Pancreas (tissue), 10 donors: ENCODE measurements around the gene KLHL35. TPM values are rescaled to one million over a fixed set of nuclear protein-coding genes. Genes with fewer than 3 reads are reported as not detected.

Source experiments
- ATAC-seq, 4 donors: fragments of 200-7000 bp; cut with Tn5 transposase; one replicate each; pipeline versions ENCODE4 v1.8.0 to v1.9.1; 2020; ENCODE audit warnings: mild to moderate bottlenecking in 4 of 4, moderate library complexity in 4 of 4
- DNase-seq, 6 donors: peaks; one replicate each; pipeline ENCODE4 v3.0.0-alpha.2; 2020
- FAIRE-seq: peaks from 2 replicates; lab custom pipeline; 2012; peaks lifted over from hg19 to GRCh38; lab: Jason Lieb, UNC
- H3K27ac ChIP-seq, 4 donors: fragments of 200-600 bp; sonication (generic); 1 replicate in 3 of 4; 2 replicates in 1 of 4; pipeline versions ENCODE4 v1.5.0 to v1.8.0; 2020
- H3K27me3 ChIP-seq, 4 donors: fragments of 200-600 bp; one replicate each; pipeline ENCODE4 v1.8.0; 2021
- H3K36me3 ChIP-seq, 3 donors: fragments of 200-600 bp; sonication (generic) in 1 of 3; one replicate each; pipeline versions ENCODE4 v1.5.0 to v1.8.0; 2020 to 2021
- H3K4me1 ChIP-seq, 3 donors: fragments of 200-600 bp; one replicate each; pipeline ENCODE4 v1.8.0; 2021
- H3K4me3 ChIP-seq, 4 donors: fragments of 200-600 bp; sonication (generic) in 2 of 4; one replicate each; pipeline versions ENCODE4 v1.5.0 to v1.8.0; 2020 to 2021
- H3K9me3 ChIP-seq, 4 donors: fragments of 200-600 bp; one replicate each; pipeline ENCODE4 v1.8.0; 2021
- CTCF ChIP-seq, 4 donors: fragments of 200-600 bp; sonication (generic) in 3 of 4; IDR thresholded peaks; one replicate each; pipeline versions ENCODE4 v1.5.0 to v1.8.0; 2021; ENCODE audit warnings: antibody characterized with exemption in 4 of 4
- WGBS, 2 donors: extraction: QIAGEN DNeasy Blood & Tissue Kit; methylation state at CpG; one replicate each; pipeline ENCODE4 v1.1.7; 2013; 5-methylcytosine and 5-hydroxymethylcytosine counted together
- intact Hi-C, 3 donors: fragments of 100-400 bp; cut with DNase I; formaldehyde crosslinking; loops; one replicate each; pipeline versions ENCODE4 v1.11.1 to v1.14.2; 2022
- polyA plus RNA-seq, 2 donors: library from polyadenylated mRNA; stranded (reverse); fragments of 200-250 nt; gene quantifications; one replicate each; pipeline ENCODE4 v1.2.3, GENCODE V29; 2013
- total RNA-seq, 6 donors: library from RNA; stranded (reverse); fragmentation: NEBNext Ultra II Directional in 4 of 6; extraction: Animal tissue kit (Norgen Biotek cat#: 25700) in 4 of 6; gene quantifications; one replicate each; pipeline versions ENCODE4 v1.2.1 to v1.2.4, GENCODE V29; 2021 to 2023
- donor health status: healthy with polysubstance abuse.
- donor health status: DM: no; HTN: no; CAD: no; lungs with moderate emphysema.
- donor health status: DM: no; HTN: no; CAD: no.
- donor health status: control.
- donor health status: control.
- donor health status: Bipolar disorder and iron deficiency.
- donor health status: DM: yes; HTN: yes; CAD: no.
- donor health status: DM: no; HTN: no; CAD: no.
- donor health status: DM: no; HTN: no; CAD: no.
- donor health status: DM: yes; HTN: yes; CAD: no.

KLHL35 gene
- total and polyA plus RNA-seq, 8 donors: 0.97 to 3.1 (median 1.8) TPM

GRCh38 chr11:75468534-75469340, 35.7 kb upstream of the KLHL35 start:
- H3K36me3 ChIP-seq: no peaks in the 10 kb centered on the region
- no peak for TF ChIP-seq CTCF (IDR thresholded peaks at IDR 0.05)
- no peaks in the 10 kb centered on the region for H3K4me1 ChIP-seq
- no peak for FAIRE-seq
- no peaks in the 10 kb centered on the region for H3K9me3 ChIP-seq
- H3K27me3 ChIP-seq: no peaks in the 10 kb centered on the region
- intact Hi-C loops: no loop called here
- H3K27ac ChIP-seq: no peak overlapping the region
- DNase-seq: peak in 2 of 6 donors; percentile 24 to 33
- H3K4me3 ChIP-seq: no peak overlapping the region
- WGBS, 2 donors: 65 to 69% methylated on average over 13 to 14 of the region's 14 CpGs
- ATAC-seq: peak in 2 of 4 donors; percentile 18 to 25

GRCh38 chr11:75467881-75468280, 34.9 kb upstream of the KLHL35 start:
- Histone ChIP-seq H3K27me3 (no peaks in the 10 kb centered on the region), H3K27ac (no peak overlapping the region), H3K9me3 (no peaks in the 10 kb centered on the region), H3K4me3 (no peak overlapping the region), H3K36me3 (no peaks in the 10 kb centered on the region), H3K4me1 (no peaks in the 10 kb centered on the region)
- peak in 2 of 6 donors; percentile 4 to 47 for DNase-seq
- no peak for FAIRE-seq
- no peak for TF ChIP-seq CTCF (IDR thresholded peaks at IDR 0.05)
- WGBS, 2 donors: 90 to 91% methylated on average over 4 of the region's 4 CpGs
- ATAC-seq: no peak
- intact Hi-C loops: no loop called here

GRCh38 chr11:75467311-75467710, 34.3 kb upstream of the KLHL35 start:
- peak in 1 of 6 donors; percentile 40 for DNase-seq
- no peak overlapping the region for H3K4me3 ChIP-seq
- no peak for TF ChIP-seq CTCF (IDR thresholded peaks at IDR 0.05)
- H3K27ac ChIP-seq: no peak overlapping the region
- H3K4me1 ChIP-seq: no peaks in the 10 kb centered on the region
- no peak for FAIRE-seq
- 93 to 97% methylated on average over 8 of the region's 8 CpGs for WGBS, 2 donors
- no peak for ATAC-seq
- intact Hi-C loops: no loop called here
- H3K36me3 ChIP-seq: no peaks in the 10 kb centered on the region
- H3K9me3 ChIP-seq: no peaks in the 10 kb centered on the region
- no peaks in the 10 kb centered on the region for H3K27me3 ChIP-seq

GRCh38 chr11:75465701-75466531, 32.9 kb upstream of the KLHL35 start:
- Histone ChIP-seq H3K36me3 (no peaks in the 10 kb centered on the region), H3K4me3 (no peak overlapping the region), H3K9me3 (no peaks in the 10 kb centered on the region), H3K27me3 (no peaks in the 10 kb centered on the region), H3K4me1 (no peaks in the 10 kb centered on the region), H3K27ac (no peak overlapping the region)
- intact Hi-C loops: no loop called here
- FAIRE-seq: no peak
- 92% methylated on average over 11 of the region's 11 CpGs for WGBS, 2 donors
- TF ChIP-seq CTCF (IDR thresholded peaks at IDR 0.05): no peak
- DNase-seq: peak in 1 of 6 donors; percentile 61
- ATAC-seq: no peak
